Measurements from ENCODE around the gene SLC25A3. TPM values are rescaled to one million over a fixed set of nuclear protein-coding genes. Genes with fewer than 3 reads are reported as not detected.
"Not testable (repeated sequence)": the region's sequence is repeated elsewhere in the genome, so short reads cannot be mapped to it uniquely, and the experiment has no call there.

Gene SLC25A3
- 648 and 677 TPM in 2 replicates for total RNA-seq (ENCODE audit: low replicate concordance)
- long read RNA-seq, full-length matches to known transcripts = 4,332 of 4,417 reads
- long read RNA-seq, partial matches to known transcripts = 30 of 4,417 reads
- long read RNA-seq, other reads (novel, unspliced or antisense) = 55 of 4,417 reads

DNA sequence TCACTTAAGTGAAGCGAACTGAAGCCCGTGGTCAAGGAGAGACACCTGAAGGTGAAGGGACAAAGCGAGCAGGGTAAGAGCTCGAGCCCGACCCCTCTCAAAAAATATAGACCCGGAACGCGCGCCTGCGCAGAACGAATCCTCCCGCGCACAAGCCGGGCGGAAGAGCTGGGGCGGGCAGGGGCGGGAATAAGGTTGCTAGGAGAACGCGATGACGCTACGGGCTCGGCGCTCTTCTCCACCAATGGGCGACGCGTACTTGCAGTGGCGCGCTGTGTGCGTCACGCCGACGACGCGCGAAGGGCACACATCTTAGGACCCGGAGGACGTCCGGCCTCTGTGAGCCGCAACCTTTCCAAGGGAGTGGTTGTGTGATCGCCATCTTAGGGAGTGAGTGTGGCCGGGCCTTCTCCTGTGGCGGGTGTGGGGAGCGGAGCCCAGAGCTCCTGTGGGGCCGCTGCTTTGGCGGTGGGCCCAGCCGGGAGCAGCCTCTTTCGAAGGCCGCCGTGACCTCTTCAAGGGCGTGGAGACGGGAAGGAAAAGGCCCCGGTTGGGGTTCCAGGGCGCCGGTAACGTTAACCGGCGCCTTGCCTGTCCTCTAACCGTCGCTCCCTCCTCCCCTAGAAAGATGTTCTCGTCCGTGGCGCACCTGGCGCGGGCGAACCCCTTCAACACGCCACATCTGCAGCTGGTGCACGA lies at the start of gene SLC25A3:
Gene SLC25A3, plus strand, starts transcription at position 336 of the 699 bp plus-strand sequence. Its CDS starts 293 bp downstream, at position 629.
- Mint-ChIP-seq H3K36me3 (peaks cover 25% of the 10 kb centered on the region), H3K4me3 (peak within 1 kb of the TSS; percentile 96), H3K27ac (peak within 1 kb of the TSS; percentile 99), H3K4me1 (ENCODE audit: unreplicated experiment) (peaks cover 15% of the 10 kb centered on the region), H3K27me3 (no peaks in the 10 kb centered on the region), H3K9me3 (no peaks in the 10 kb centered on the region)
- TF ChIP-seq, protein P1, sequence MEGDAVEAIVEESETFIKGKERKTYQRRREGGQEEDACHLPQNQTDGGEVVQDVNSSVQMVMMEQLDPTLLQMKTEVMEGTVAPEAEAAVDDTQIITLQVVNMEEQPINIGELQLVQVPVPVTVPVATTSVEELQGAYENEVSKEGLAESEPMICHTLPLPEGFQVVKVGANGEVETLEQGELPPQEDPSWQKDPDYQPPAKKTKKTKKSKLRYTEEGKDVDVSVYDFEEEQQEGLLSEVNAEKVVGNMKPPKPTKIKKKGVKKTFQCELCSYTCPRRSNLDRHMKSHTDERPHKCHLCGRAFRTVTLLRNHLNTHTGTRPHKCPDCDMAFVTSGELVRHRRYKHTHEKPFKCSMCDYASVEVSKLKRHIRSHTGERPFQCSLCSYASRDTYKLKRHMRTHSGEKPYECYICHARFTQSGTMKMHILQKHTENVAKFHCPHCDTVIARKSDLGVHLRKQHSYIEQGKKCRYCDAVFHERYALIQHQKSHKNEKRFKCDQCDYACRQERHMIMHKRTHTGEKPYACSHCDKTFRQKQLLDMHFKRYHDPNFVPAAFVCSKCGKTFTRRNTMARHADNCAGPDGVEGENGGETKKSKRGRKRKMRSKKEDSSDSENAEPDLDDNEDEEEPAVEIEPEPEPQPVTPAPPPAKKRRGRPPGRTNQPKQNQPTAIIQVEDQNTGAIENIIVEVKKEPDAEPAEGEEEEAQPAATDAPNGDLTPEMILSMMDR (conservative IDR thresholded peaks at IDR 0.05) = no peak
- DNase-seq (ENCODE audit: extremely low spot score, unreplicated experiment) = peak; percentile 91

DNA sequence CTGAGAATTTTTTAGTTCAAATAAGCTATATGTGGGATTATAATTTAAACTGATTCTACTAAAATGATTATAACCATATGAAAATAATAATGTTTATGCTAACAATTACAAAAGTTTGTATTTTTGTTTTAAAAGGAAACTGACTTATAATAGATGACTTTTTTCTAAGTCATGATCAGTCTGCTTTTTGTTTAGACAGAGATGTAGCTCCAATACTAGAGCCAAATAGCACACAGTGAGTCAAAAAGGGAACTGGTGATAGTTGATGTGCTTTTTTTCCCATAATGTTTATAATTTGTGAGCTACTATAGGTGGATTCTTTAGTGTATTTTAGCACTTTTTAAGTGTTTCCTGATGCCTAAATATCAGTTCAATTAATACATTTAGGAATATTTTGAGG lies 49.8 kb upstream of the SLC25A3 start:
- Mint-ChIP-seq H3K27me3 (no peaks in the 10 kb centered on the region), H3K4me3 (no peak overlapping the region), H3K9me3 (no peaks in the 10 kb centered on the region), H3K36me3 (peaks cover 41% of the 10 kb centered on the region), H3K4me1 (ENCODE audit: unreplicated experiment) (no peaks in the 10 kb centered on the region), H3K27ac (no peak overlapping the region)
- TF ChIP-seq, protein P1 (conservative IDR thresholded peaks at IDR 0.05) = no peak
- DNase-seq (ENCODE audit: extremely low spot score, unreplicated experiment) = no peak

- no peaks in the 10 kb centered on the region for H3K4me1 Mint-ChIP-seq (ENCODE audit: unreplicated experiment)
- H3K27me3 Mint-ChIP-seq = no peaks in the 10 kb centered on the region
- H3K36me3 Mint-ChIP-seq = peaks cover 43% of the 10 kb centered on the region
- no peak overlapping the region for H3K27ac Mint-ChIP-seq
- no peak overlapping the region for H3K4me3 Mint-ChIP-seq
- DNase-seq (ENCODE audit: extremely low spot score, unreplicated experiment) = no peak
- TF ChIP-seq, protein P1 (conservative IDR thresholded peaks at IDR 0.05) = no peak
- H3K9me3 Mint-ChIP-seq = no peaks in the 10 kb centered on the region
Observed at GRCh38 chr12:98544751-98545150, 48.7 kb upstream of the SLC25A3 start.

GRCh38 chr12:98549371-98550110 lies 43.9 kb upstream of the SLC25A3 start:
- Mint-ChIP-seq H3K4me3 (no peak overlapping the region), H3K27ac (no peak overlapping the region), H3K27me3 (no peaks in the 10 kb centered on the region), H3K4me1 (ENCODE audit: unreplicated experiment) (no peaks in the 10 kb centered on the region), H3K36me3 (peaks cover 37% of the 10 kb centered on the region), H3K9me3 (no peaks in the 10 kb centered on the region)
- DNase-seq (ENCODE audit: extremely low spot score, unreplicated experiment) = no peak
- TF ChIP-seq, protein P1 (conservative IDR thresholded peaks at IDR 0.05) = no peak

DNA sequence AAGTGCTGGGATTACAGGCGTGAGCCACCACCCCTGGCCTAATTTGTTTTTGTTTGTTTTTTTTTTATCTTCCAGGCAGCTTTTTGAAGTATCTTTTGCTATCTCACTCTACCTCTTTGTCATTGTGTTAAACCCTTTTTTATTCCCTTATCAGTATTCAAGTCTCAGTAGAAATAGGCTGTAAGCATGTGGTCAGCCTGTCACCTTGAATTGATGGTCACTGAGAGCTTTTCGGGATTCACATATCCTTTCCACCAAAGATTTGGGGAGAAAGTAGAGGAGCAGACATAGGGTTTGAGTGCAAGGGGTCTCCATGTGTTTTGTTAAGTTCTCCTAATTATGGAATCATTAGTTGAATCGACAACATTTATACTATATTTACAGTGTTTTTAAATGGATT lies 41.7 kb upstream of the SLC25A3 start:
- no peak for DNase-seq (ENCODE audit: extremely low spot score, unreplicated experiment)
- Mint-ChIP-seq H3K4me1 (ENCODE audit: unreplicated experiment) (no peaks in the 10 kb centered on the region), H3K9me3 (no peaks in the 10 kb centered on the region), H3K36me3 (peaks cover 31% of the 10 kb centered on the region), H3K27ac (no peak overlapping the region), H3K4me3 (no peak overlapping the region), H3K27me3 (no peaks in the 10 kb centered on the region)
- TF ChIP-seq, protein P1 (conservative IDR thresholded peaks at IDR 0.05) = no peak

- not testable (repeated sequence) for H3K4me1 Mint-ChIP-seq (ENCODE audit: unreplicated experiment); H3K9me3 Mint-ChIP-seq; DNase-seq (ENCODE audit: extremely low spot score, unreplicated experiment); H3K27me3 Mint-ChIP-seq; H3K36me3 Mint-ChIP-seq; H3K27ac Mint-ChIP-seq; H3K4me3 Mint-ChIP-seq
Observed at GRCh38 chr12:98558097-98558496, 35.4 kb upstream of the SLC25A3 start.
